G401 (cell line): ENCODE data around the gene PDE8A. TPM values are rescaled to one million over a fixed set of nuclear protein-coding genes. Genes with fewer than 3 reads are reported as not detected.
A peak's percentile ranks its signal among the peaks of the same experiment; 100 is the strongest.
"Not testable (repeated sequence)": the region's sequence is repeated elsewhere in the genome, so short reads cannot be mapped to it uniquely, and the experiment has no call there.

ENCODE experiments used
- DNase-seq: peaks from one replicate; pipeline ENCODE4 v3.0.0-alpha.2; 2015; ENCODE audit warnings: low spot score
- in situ Hi-C: cut with HindIII; loops from 2 replicates; pipeline ENCODE4 v1.10.0; 2016; ENCODE audit warnings: low sequenced_read_pairs, mixed read lengths
- total RNA-seq: library from RNA; depleted of rRNA; stranded (reverse); fragments of >200 nt; shearing (Covaris generic); gene quantifications from 2 replicates; pipeline ENCODE4 v1.2.3, GENCODE V29; 2014

The PDE8A gene
- total RNA-seq, 1 experiment from 2014 or later, result 21.4 TPM

DNA sequence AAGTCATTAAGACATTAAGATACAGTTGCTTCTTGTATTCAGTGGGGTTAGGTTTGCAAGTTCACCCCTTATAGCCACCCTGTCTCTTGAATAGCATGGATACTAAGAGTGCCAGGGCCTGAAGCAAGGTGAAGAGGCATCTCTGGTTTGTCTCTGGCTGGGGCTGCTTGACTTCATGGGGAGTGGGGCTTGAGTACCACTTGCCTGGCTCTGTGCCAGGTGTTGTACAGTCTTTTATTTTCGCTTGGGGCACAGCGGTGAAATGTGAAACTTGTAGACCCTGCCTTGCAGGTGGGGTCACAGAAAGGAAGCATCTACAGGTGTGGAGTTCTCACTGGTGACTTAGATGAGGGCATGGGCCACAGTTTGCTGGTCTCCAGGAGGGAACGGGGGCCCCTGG is 152.1 kb downstream of the PDE8A start:
- in situ Hi-C loops, result no loop called here
- DNase-seq, result no peak

DNA sequence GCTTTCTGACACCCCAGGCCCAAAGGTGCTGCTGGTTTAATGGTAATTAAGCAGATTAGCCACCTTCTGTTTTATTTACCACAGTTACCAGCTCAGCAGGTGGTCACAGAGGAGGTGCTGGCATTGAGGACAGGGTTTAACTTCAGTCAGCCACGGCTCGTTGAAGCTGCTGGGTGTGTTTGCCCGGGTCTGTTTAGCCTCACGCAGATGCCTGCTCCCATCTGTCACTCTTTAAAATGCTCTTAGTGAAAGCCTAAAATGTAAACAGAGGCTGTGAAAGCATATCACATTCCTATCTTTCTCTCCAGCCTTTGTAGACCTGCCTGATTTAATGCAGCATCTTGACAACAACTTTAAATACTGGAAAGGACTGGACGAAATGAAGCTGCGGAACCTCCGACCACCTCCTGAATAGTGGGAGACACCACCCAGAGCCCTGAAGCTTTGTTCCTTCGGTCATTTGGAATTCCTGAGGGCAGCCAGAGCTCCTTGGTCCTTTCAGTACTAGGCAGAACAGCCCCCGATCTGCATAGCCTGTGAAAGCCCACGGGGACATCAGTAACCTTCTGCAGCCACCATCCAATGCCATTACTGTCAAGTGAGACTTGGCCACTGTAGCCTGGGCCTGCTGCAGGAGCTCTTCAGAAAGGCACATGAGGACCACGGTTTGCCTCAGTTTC is 156.0 kb downstream of the PDE8A start:
- peak; percentile 1 for DNase-seq
- in situ Hi-C loops, result no loop called here

DNA sequence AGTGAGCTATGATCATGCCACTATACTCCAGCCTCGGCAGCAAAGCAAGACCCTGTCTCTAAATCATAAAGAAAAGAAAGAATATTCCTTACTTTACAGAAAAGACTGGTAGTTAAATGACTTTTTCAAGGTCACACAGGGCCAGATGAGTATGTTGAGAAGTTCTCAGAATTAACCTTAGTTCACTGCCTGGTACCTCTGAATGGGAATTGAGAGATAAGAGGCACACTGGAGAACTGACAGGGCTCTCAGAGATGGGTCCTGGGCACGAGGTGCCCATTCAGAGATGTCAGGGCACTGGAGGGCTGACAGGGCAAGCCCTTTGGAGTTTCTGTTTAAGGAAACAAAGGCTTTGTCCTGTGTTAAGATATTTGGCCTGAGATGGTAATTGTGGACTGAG is 157.7 kb downstream of the PDE8A start:
- no peak for DNase-seq
- in situ Hi-C loops, result no loop called here

- in situ Hi-C loops, result no loop called here
- DNase-seq, result no peak
Measured at GRCh38 chr15:85141726-85142125, 160.1 kb downstream of the PDE8A start.

GRCh38 chr15:85142312-85142711 is 160.7 kb downstream of the PDE8A start:
- in situ Hi-C loops, result no loop called here
- DNase-seq, result no peak

- no peak for DNase-seq
- in situ Hi-C loops, result no loop called here
Measured at GRCh38 chr15:85149465-85150129, 167.9 kb downstream of the PDE8A start.

DNA sequence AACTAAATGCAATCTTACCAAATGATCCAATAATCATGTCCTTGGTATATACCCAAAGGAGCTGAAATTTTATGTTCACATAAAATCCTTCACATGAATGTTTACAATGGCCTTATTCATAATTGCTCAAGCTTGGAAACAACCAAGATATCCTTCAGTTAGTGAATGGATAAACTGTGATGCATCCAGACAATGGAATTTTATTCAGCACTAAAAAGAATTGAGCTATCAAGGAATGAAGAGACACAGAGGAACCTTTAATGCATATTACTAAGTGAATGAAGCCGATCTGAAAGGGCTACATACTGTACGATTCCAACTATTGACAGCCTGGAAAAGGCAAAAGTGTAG is 168.4 kb downstream of the PDE8A start:
- no peak for DNase-seq
- in situ Hi-C loops, result no loop called here

DNA sequence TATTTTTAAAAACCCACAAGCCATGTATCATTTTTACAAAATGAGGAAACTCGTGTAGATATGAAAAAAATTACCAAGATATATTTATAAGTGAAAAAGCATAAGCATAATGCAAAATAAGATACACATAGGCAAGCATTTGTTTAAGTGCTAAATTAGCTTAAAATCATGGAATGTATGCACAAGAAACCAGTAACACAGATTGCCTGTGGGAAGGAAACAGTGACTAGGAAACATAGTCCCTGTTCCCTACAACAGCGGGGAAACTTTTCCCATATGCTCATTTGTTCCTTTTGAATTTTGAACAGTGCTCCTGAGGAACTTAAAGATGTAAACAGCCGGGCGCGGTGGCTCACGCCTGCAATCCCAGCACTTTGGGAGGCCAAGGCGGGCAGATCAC is 169.5 kb downstream of the PDE8A start:
- no peak for DNase-seq
- in situ Hi-C loops, result no loop called here

DNA sequence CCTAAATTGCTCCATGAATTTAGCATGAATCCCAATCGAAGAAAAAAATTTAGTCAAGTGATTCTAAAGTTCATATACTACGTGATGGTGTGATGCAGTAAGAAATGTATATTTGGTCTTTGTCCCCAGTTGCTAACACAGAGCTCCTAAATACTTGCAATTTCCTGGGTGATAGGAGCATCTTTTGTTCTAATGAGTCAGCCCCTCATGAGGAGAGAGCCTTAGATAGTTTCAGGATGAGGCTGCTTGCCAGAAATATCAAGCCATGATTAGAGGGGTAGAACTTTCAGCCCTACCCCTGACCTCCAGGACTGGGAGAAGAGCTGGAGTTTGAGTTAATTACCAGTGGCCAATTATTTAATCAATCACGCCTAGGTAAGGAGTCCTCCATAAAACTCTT is 170.2 kb downstream of the PDE8A start:
- in situ Hi-C loops, result no loop called here
- no peak for DNase-seq

DNA sequence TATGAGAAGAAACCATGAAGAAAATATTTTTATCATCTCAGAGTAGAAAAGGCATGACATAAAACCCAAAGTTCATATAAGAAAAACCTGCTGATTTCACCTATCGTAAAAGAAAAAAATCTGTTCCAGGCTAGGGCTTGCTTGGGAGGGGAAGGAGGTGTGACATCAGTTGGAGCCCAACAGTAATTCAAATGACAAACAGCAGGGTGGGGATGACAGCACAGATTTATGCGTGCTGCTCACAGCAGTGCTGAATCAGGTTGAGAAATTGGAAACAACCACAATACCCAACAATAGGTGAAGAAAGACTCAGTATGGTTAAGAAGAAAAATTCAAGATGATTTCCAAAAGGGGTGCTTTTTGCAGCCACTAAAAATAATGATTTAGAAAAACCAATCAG is 172.4 kb downstream of the PDE8A start:
- no peak for DNase-seq
- in situ Hi-C loops, result no loop called here

DNA sequence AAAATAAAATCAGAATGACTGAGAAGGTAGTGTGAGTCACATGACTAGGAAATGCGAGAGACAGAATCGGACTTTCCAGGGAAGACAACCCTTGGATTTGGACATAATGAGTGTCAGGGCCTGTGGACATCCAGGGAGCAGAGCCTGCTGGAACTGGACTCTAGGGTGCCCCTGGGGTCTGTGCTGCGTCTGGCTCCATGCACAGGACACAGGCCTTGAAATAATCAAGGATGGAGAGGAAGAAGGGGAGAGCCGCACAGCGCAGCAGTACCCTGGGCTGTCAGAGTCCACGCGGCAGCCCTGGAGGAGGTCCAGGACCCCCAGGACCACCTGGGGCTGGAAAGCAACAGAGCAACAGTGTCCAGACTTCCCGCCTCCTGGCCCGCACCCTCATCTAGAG is 173.7 kb downstream of the PDE8A start:
- no peak for DNase-seq
- in situ Hi-C loops, result no loop called here

DNA sequence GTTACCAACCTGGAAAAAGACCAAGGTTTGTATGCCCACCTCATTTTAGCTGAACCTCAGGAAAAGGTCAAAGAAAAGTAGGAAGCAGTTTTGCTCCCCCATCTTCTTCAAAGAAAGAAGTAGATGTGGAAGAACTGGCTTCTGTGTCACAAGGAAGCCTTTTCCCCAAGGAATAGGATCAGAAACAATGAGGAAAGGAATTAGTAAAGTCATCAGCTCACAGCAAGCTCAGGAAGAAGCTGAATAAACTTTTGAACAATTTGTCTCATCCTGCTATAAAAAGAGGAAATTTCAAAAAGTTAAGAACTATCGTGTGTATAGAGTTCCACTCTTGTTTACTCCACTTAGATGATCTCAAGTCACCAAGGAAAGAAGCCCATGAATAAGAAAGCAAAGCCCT is 174.2 kb downstream of the PDE8A start:
- DNase-seq, result no peak
- in situ Hi-C loops, result no loop called here

GRCh38 chr15:85157344-85157743 is 175.7 kb downstream of the PDE8A start:
- DNase-seq, result no peak
- in situ Hi-C loops, result no loop called here

GRCh38 chr15:85162237-85162636 is 180.6 kb downstream of the PDE8A start:
- no peak for DNase-seq
- in situ Hi-C loops, result no loop called here

GRCh38 chr15:85164841-85165466 is 183.3 kb downstream of the PDE8A start:
- DNase-seq, result no peak
- in situ Hi-C loops, result no loop called here

GRCh38 chr15:85167568-85167967 is 185.9 kb downstream of the PDE8A start:
- in situ Hi-C loops, result no loop called here

DNA sequence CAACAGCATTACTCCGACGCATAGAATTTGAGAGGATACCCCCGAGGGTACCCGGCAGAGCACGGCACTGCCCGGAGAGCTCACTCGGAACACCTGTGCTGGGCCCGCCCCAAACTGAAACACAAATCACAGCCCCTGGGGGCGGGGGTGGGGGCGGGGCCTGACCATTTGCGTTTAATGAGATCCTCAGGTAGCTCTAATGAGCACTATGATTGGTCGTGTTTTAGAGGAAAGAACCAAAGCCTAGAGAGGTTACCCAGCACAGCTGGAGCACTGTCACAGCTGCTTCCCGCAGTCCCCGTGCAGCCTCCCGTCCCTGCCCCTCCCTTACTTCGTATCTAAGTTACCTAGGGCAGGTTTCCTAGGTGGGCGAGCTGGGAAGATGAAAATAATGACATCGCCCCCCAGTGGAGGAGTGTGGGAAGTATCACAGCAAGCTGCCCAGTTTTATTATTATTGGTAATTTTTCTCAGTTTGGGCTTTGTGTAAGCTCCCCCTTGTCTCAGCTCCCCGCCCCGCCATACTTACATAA is 187.1 kb downstream of the PDE8A start:
- DNase-seq, result no peak
- in situ Hi-C loops, result no loop called here

More at GRCh38 chr15:85167568-85167967, 185.9 kb downstream of the PDE8A start:
- no peak for DNase-seq

DNA sequence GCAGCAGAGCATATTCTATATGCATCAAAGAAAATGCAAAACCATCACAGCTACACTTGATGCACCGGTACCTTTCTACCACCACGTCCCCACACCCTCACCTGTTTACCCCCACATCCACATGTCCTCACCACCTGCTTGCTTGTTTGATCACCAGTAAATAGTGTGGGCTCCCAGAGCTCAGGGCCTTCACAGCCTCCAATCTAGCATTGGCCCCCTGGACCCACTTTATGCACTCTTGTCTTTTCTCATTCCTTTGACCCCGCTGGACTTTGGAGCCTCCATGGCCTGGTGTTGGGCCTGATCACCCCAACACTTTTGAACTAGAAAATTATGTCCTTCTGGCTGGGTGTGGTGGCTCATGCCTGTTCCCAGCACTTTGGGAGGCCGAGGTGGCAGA is 190.1 kb downstream of the PDE8A start:
- DNase-seq, result no peak
- in situ Hi-C loops, result no loop called here

GRCh38 chr15:85172846-85173490 is 191.3 kb downstream of the PDE8A start:
- in situ Hi-C loops, result no loop called here
- no peak for DNase-seq

- in situ Hi-C loops, DNase-seq: not testable (repeated sequence)
Measured at GRCh38 chr15:85173630-85174029, 192.0 kb downstream of the PDE8A start.
